H1 (cell line): ENCODE results near the gene NTN1. TPM values are rescaled to one million over a fixed set of nuclear protein-coding genes. Genes with fewer than 3 reads are reported as not detected.
A peak's percentile ranks its signal among the peaks of the same experiment; 100 is the strongest.

Experiments used
- CTCF ChIA-PET: fragments of 300-600 bp; sonication (Branson Sonifier 250); formaldehyde crosslinking; loops from one replicate; lab custom pipeline; 2021; ENCODE audit not compliant: partially characterized antibody; lab: Charles Lee
- POLR2A ChIA-PET: fragments of 300-600 bp; sonication (Branson Sonifier 250); formaldehyde crosslinking; loops from one replicate; lab custom pipeline; 2021; ENCODE audit warnings: inconsistent platforms; ENCODE audit not compliant: partially characterized antibody; lab: Charles Lee
- DNase-seq, 2 experiments: peaks; one replicate each; pipeline versions ENCODE4 v3.0.0 to v3.0.0-alpha.2; 2010 to 2022; ENCODE audit warnings: low spot score in 2 of 2, low read depth in 1 of 2, mixed read lengths in 1 of 2
- FAIRE-seq: peaks from 2 replicates; lab custom pipeline; 2011; peaks lifted over from hg19 to GRCh38; lab: Jason Lieb, UNC
- H2AFZ ChIP-seq: 2 replicates; pipeline ENCODE4 v1.8.1; 2012; ENCODE audit warnings: low read length, inconsistent platforms
- H2AK5ac ChIP-seq: 2 replicates; pipeline ENCODE4 v1.6.1; 2013; ENCODE audit warnings: low read depth, low read length
- H2BK120ac ChIP-seq: replicated peaks from 2 replicates; pipeline ENCODE3; 2013; ENCODE audit warnings: low read depth, low read length, inconsistent platforms
- H2BK12ac ChIP-seq: 2 replicates; pipeline ENCODE4 v1.6.1; 2013; ENCODE audit warnings: low read depth, low read length
- H2BK15ac ChIP-seq: 2 replicates; pipeline ENCODE4 v1.6.1; 2013; ENCODE audit warnings: low read length
- H2BK20ac ChIP-seq: 2 replicates; pipeline ENCODE4 v1.6.1; 2013; ENCODE audit warnings: low read length
- H2BK5ac ChIP-seq: 2 replicates; pipeline ENCODE4 v1.6.1; 2013; ENCODE audit warnings: low read depth, low read length
- H3K14ac ChIP-seq: 2 replicates; pipeline ENCODE4 v1.6.1; 2013; ENCODE audit warnings: inconsistent platforms; ENCODE audit not compliant: insufficient read length
- H3K18ac ChIP-seq: 2 replicates; pipeline ENCODE4 v1.6.1; 2013; ENCODE audit warnings: low read length; ENCODE audit errors: extremely low read depth
- H3K23ac ChIP-seq: 2 replicates; pipeline ENCODE4 v1.6.1; 2013; ENCODE audit warnings: inconsistent platforms; ENCODE audit not compliant: insufficient read length
- H3K23me2 ChIP-seq: 2 replicates; pipeline ENCODE4 v1.6.1; 2013; ENCODE audit warnings: low read depth, low read length
- H3K27ac ChIP-seq: 2 replicates; pipeline ENCODE4 v1.6.1; 2011; ENCODE audit warnings: low read depth, low read length, inconsistent platforms
- H3K27me3 ChIP-seq, 4 experiments: replicated peaks in 1 of 4; 1 replicate in 1 of 4; 2 replicates in 3 of 4; pipeline versions ENCODE4 v1.6.1 to v1.8.1; 2011 to 2013; ENCODE audit warnings: low read length in 3 of 4, mild to moderate bottlenecking in 3 of 4, inconsistent platforms in 2 of 4, mixed read lengths in 2 of 4, moderate library complexity in 1 of 4; ENCODE audit not compliant: control insufficient read depth in 3 of 4, insufficient read depth in 3 of 4; ENCODE audit errors: extremely low read depth in 1 of 4
- H3K36me3 ChIP-seq, 4 experiments: 2 replicates each; pipeline versions ENCODE4 v1.6.1 to v1.8.1; 2011 to 2013; ENCODE audit warnings: mild to moderate bottlenecking in 4 of 4, low read length in 3 of 4, moderate library complexity in 2 of 4, control low read depth in 1 of 4, inconsistent platforms in 1 of 4; ENCODE audit not compliant: insufficient read depth in 4 of 4, control insufficient read depth in 2 of 4
- H3K4ac ChIP-seq: replicated peaks from 2 replicates; pipeline ENCODE3; 2013; ENCODE audit warnings: low read length, low read depth, mixed read lengths, inconsistent platforms; ENCODE audit not compliant: insufficient read length
- H3K4me1 ChIP-seq, 4 experiments: replicated peaks in 1 of 4; 1 replicate in 1 of 4; 2 replicates in 3 of 4; pipeline versions ENCODE4 v1.6.1 to v1.8.1; 2011 to 2013; ENCODE audit warnings: low read length in 3 of 4, inconsistent platforms in 2 of 4, mixed read lengths in 1 of 4; ENCODE audit not compliant: insufficient read depth in 4 of 4, control insufficient read depth in 3 of 4
- H3K4me2 ChIP-seq, 2 experiments: 2 replicates each; pipeline versions ENCODE4 v1.6.1 to v1.8.1; 2011 to 2013; ENCODE audit warnings: low read depth in 2 of 2, low read length in 2 of 2, control low read depth in 1 of 2, inconsistent platforms in 1 of 2, mild to moderate bottlenecking in 1 of 2; ENCODE audit not compliant: insufficient read depth in 1 of 2
- H3K4me3 ChIP-seq, 4 experiments: fragments of 200-600, 300-600 bp in 1 of 4; sonication (generic), shearing (Covaris generic), sonication (Bioruptor Twin) in 1 of 4; 2 replicates each; pipeline versions ENCODE4 v1.5.1 to v1.8.1; 2011 to 2016; ENCODE audit warnings: low read length in 4 of 4, low read depth in 3 of 4, control low read depth in 2 of 4, inconsistent platforms in 2 of 4, mild to moderate bottlenecking in 2 of 4, mixed read lengths in 1 of 4, moderate library complexity in 1 of 4; ENCODE audit not compliant: insufficient read depth in 2 of 4; ENCODE audit errors: extremely low read depth in 1 of 4
- H3K56ac ChIP-seq: replicated peaks from 2 replicates; pipeline ENCODE3; 2013; ENCODE audit warnings: low read depth, mild to moderate bottlenecking, mixed read lengths, low read length, inconsistent platforms; ENCODE audit not compliant: insufficient read length
- H3K79me1 ChIP-seq: 2 replicates; pipeline ENCODE4 v1.6.1; 2013; ENCODE audit warnings: low read depth, low read length, control low read depth
- H3K79me2 ChIP-seq, 2 experiments: 2 replicates each; pipeline versions ENCODE4 v1.6.1 to v1.8.1; 2012 to 2013; ENCODE audit warnings: low read length in 2 of 2, mild to moderate bottlenecking in 2 of 2, inconsistent platforms in 1 of 2; ENCODE audit not compliant: insufficient read depth in 2 of 2, control insufficient read depth in 1 of 2
- H3K9ac ChIP-seq, 4 experiments: replicated peaks in 1 of 4; 1 replicate in 1 of 4; 2 replicates in 3 of 4; pipeline versions ENCODE4 v1.6.1 to v1.8.1; 2011 to 2013; ENCODE audit warnings: low read depth in 3 of 4, low read length in 3 of 4, control low read depth in 2 of 4, mild to moderate bottlenecking in 2 of 4, moderate library complexity in 2 of 4, inconsistent platforms in 1 of 4; ENCODE audit errors: extremely low read depth in 1 of 4
- H3K9me3 ChIP-seq, 2 experiments: 2 replicates each; pipeline versions ENCODE4 v1.6.1 to v1.8.1; 2012 to 2013; ENCODE audit warnings: mild to moderate bottlenecking in 2 of 2, moderate library complexity in 2 of 2, control low read depth in 1 of 2, inconsistent platforms in 1 of 2, low read depth in 1 of 2, low read length in 1 of 2, mixed read lengths in 1 of 2; ENCODE audit not compliant: insufficient read depth in 2 of 2
- H4K20me1 ChIP-seq, 2 experiments: replicated peaks in 1 of 2; 2 replicates each; pipeline versions ENCODE3 to v1.8.1; 2011 to 2013; ENCODE audit warnings: inconsistent platforms in 2 of 2, low read length in 2 of 2, mild to moderate bottlenecking in 1 of 2; ENCODE audit not compliant: insufficient read depth in 2 of 2, control insufficient read depth in 1 of 2
- H4K5ac ChIP-seq: 2 replicates; pipeline ENCODE4 v1.6.1; 2013; ENCODE audit warnings: low read length, low read depth, mixed read lengths, inconsistent platforms; ENCODE audit not compliant: insufficient read length
- H4K8ac ChIP-seq: 2 replicates; pipeline ENCODE4 v1.8.0; 2013; ENCODE audit warnings: mild to moderate bottlenecking, moderate library complexity, low read length, inconsistent platforms; ENCODE audit not compliant: insufficient read depth; ENCODE audit errors: extremely low read depth
- H4K91ac ChIP-seq: replicated peaks from 2 replicates; pipeline ENCODE3; 2013; ENCODE audit warnings: low read length, mixed read lengths, inconsistent platforms; ENCODE audit not compliant: insufficient read length
- ATF2 ChIP-seq: IDR thresholded peaks from 2 replicates; pipeline ENCODE4 v1.6.1; 2012; ENCODE audit warnings: low read length, inconsistent platforms
- CBX5 ChIP-seq: fragments of 300-800, 300-1000 bp; sonication (generic); IDR thresholded peaks from 2 replicates; pipeline ENCODE4 v1.7.1; 2016; ENCODE audit warnings: antibody characterized with exemption, low read length, low read depth
- CTBP2 ChIP-seq: IDR thresholded peaks from 2 replicates; pipeline ENCODE4 v1.7.0; 2011; ENCODE audit warnings: borderline replicate concordance, mild to moderate bottlenecking, moderate library complexity, mixed read lengths, low read length; ENCODE audit not compliant: insufficient read depth, insufficient read length
- EP300 ChIP-seq, 2 experiments: IDR thresholded peaks; 1 replicate in 1 of 2; 2 replicates in 1 of 2; pipeline ENCODE4 v1.6.1; 2011 to 2012; ENCODE audit warnings: low read depth in 2 of 2, low read length in 2 of 2, mild to moderate bottlenecking in 2 of 2, borderline replicate concordance in 1 of 2, inconsistent platforms in 1 of 2, moderate library complexity in 1 of 2
- HDAC2 ChIP-seq, 2 experiments: fragments of 300-600 bp in 1 of 2; sonication (generic) in 1 of 2; IDR thresholded peaks; 2 replicates each; pipeline ENCODE4 v1.6.1; 2011 to 2012; ENCODE audit warnings: low read depth in 2 of 2, low read length in 2 of 2, mild to moderate bottlenecking in 2 of 2, moderate library complexity in 2 of 2, borderline replicate concordance in 1 of 2, inconsistent platforms in 1 of 2
- MAFK ChIP-seq: IDR thresholded peaks from 2 replicates; pipeline ENCODE4 v1.6.1; 2012; ENCODE audit warnings: low read depth, mild to moderate bottlenecking, improper control_type of control experiment, low read length
- POU5F1 ChIP-seq: IDR thresholded peaks from 2 replicates; pipeline ENCODE4 v1.6.1; 2011; ENCODE audit warnings: low read depth, mild to moderate bottlenecking, low read length, moderate library complexity
- TAF1 ChIP-seq: IDR thresholded peaks from 2 replicates; pipeline ENCODE4 v1.6.1; 2011; ENCODE audit warnings: mild to moderate bottlenecking, low read depth, low read length
- TAF7 ChIP-seq: optimal IDR thresholded peaks from 2 replicates; pipeline ENCODE3; 2011; ENCODE audit warnings: low read depth, mild to moderate bottlenecking, inconsistent platforms, low read length, moderate library complexity, borderline replicate concordance
- ZNF274 ChIP-seq: IDR thresholded peaks from 2 replicates; pipeline ENCODE4 v1.7.0; 2012; ENCODE audit warnings: low read length, borderline replicate concordance; ENCODE audit errors: extremely low read depth
- WGBS, 2 experiments: shearing (Covaris generic) in 1 of 2; methylation state at CpG; one replicate each; pipeline versions ENCODE4 v1.1.6 to v1.1.7; 2013 to 2015; ENCODE audit warnings: low lambda C conversion rate in 2 of 2, mixed read lengths in 2 of 2, inconsistent platforms in 1 of 2, low coverage in 1 of 2, missing lambda C conversion rate in 1 of 2; ENCODE audit not compliant: insufficient replicate concordance in 2 of 2, insufficient coverage in 1 of 2, insufficient read length in 1 of 2; ENCODE audit errors: extremely low coverage in 1 of 2, missing lambda C conversion rate in 1 of 2; 5-methylcytosine and 5-hydroxymethylcytosine counted together
- polyA plus RNA-seq, 7 experiments: library from polyadenylated mRNA; depleted of rRNA in 3 of 7; stranded (reverse) in 5 of 7; unstranded in 2 of 7; fragments of >200 nt in 5 of 7; fragments of 200-250 nt in 2 of 7; gene quantifications; 1 replicate in 5 of 7; 2 replicates in 1 of 7; 4 replicates in 1 of 7; pipeline versions ENCODE4 v1.2.1 to v1.2.3, GENCODE V29; 2011 to 2013; ENCODE audit warnings: missing spikeins in 2 of 7, mixed read lengths in 2 of 7
- total RNA-seq: library from RNA; stranded (reverse); fragmentation: NEBNext Ultra II Directional; extraction: Animal tissue kit (Norgen Biotek cat#: 25700); gene quantifications from 2 replicates; pipeline ENCODE4 v1.2.1, GENCODE V29; 2021

Gene NTN1
- total and polyA plus RNA-seq, 2 of the 8 experiments (the other 6 are each of a cell fraction or from before 2014, with no cell fraction given): 2.0 to 2.3 TPM

GRCh38 chr17:9209781-9210370 lies 188.6 kb downstream of the NTN1 start:
- POLR2A ChIA-PET: interaction anchor here (1.5 kb wide), 1 partner anchor 10 kb away, joined by 3 read pairs; no protein-coding TSS in a partner anchor
- no peak for TF ChIP-seq TAF7
- TF ChIP-seq POU5F1: no peak
- TF ChIP-seq ZNF274: no peak
- TF ChIP-seq CBX5: no peak
- no peak for TF ChIP-seq TAF1
- TF ChIP-seq ATF2: no peak
- no peak for TF ChIP-seq EP300 (IDR thresholded peaks at IDR 0.05; ENCODE audit: borderline replicate concordance in 1 of 2, low read depth in 2 of 2, low read length in 2 of 2)
- TF ChIP-seq HDAC2 (IDR thresholded peaks at IDR 0.05; ENCODE audit: borderline replicate concordance in 1 of 2, low read depth in 2 of 2, low read length in 2 of 2): no peak
- no peak for TF ChIP-seq MAFK
- no peak for TF ChIP-seq CTBP2

More at GRCh38 chr17:9209781-9210370, 188.6 kb downstream of the NTN1 start:
- H3K36me3 ChIP-seq: no peaks in the 10 kb centered on the region
- no peak overlapping the region for H3K9ac ChIP-seq
- DNase-seq: no peak
- no peak overlapping the region for H3K14ac ChIP-seq
- no peak overlapping the region for H4K5ac ChIP-seq
- no peak overlapping the region for H2BK12ac ChIP-seq
- no peak overlapping the region for H3K18ac ChIP-seq
- no peak overlapping the region for H2AFZ ChIP-seq
- H3K4me1 ChIP-seq: peaks cover 0 to 2% (median 0%) of the 10 kb centered on the region in 4 experiments; a peak in 1 of 7 replicates
- no peak overlapping the region for H3K23ac ChIP-seq
- H3K79me1 ChIP-seq: no peaks in the 10 kb centered on the region
- no peak overlapping the region for H3K27ac ChIP-seq
- no peak overlapping the region for H3K4me2 ChIP-seq
- H2BK5ac ChIP-seq: no peak overlapping the region
- no peak for FAIRE-seq
- H3K4me3 ChIP-seq: no peak overlapping the region
- no peak overlapping the region for H2BK120ac ChIP-seq
- no peak overlapping the region for H3K56ac ChIP-seq
- H3K23me2 ChIP-seq: peaks cover 3% of the 10 kb centered on the region; the same call in 1 of the 2 replicates
- 84% methylated on average over 7 of the region's 7 CpGs; no CpG with 5 or more reads in 1 of the 2 experiments for WGBS, 2 experiments
- H4K8ac ChIP-seq: no peak overlapping the region; the same call in 1 of the 2 replicates
- CTCF ChIA-PET: interaction anchor here (0.6 to 2.0 kb wide), 5 partner anchors 9 to 386 kb away, joined by 3 to 6 read pairs (median 3); no protein-coding TSS in a partner anchor
- no peak overlapping the region for H3K4ac ChIP-seq
- H4K91ac ChIP-seq: no peak overlapping the region
- H3K9me3 ChIP-seq: 0 out of 4 replicates have a peak, but pooled peaks cover 0 to 1% of the 10 kb centered on the region in 2 experiments
- no peak overlapping the region for H2BK20ac ChIP-seq
- no peaks in the 10 kb centered on the region for H3K79me2 ChIP-seq
- no peaks in the 10 kb centered on the region; a peak in 1 of 7 replicates for H3K27me3 ChIP-seq
- H2AK5ac ChIP-seq: 0 out of 2 replicates have a peak overlapping the region, but pooled peaks have one; percentile 65
- peaks cover 0 to 3% of the 10 kb centered on the region in 2 experiments for H4K20me1 ChIP-seq
- H2BK15ac ChIP-seq: no peak overlapping the region
